ENCODE data around the gene IGF2BP3.

The IGF2BP3 gene

GRCh38 chr7:23443974-23444373, 26.3 kb downstream of the IGF2BP3 start:
- Histone ChIP-seq H3K27ac (ENCODE audit: extremely low read depth, low read depth, low read length) (no peak overlapping the region), H3K4me1 (ENCODE audit: control insufficient read depth, insufficient read depth, low read length) (peaks cover 5% of the 10 kb centered on the region; the same call in 1 of the 2 replicates), H3K4me3 (ENCODE audit: low read depth, low read length) (no peak overlapping the region), H3K36me3 (ENCODE audit: control insufficient read depth in 2 of 2, insufficient read depth in 1 of 2, low read length in 2 of 2) (peaks cover 0 to 4% of the 10 kb centered on the region in 2 experiments; a peak in 2 of 3 replicates), H3K9me3 (ENCODE audit: control insufficient read depth, insufficient read depth, low read depth, low read length) (no peaks in the 10 kb centered on the region)
- ChIA-PET CTCF (interaction anchor here (0.7 kb wide), 1 partner anchor 95 kb away, joined by 4 read pairs; no protein-coding TSS in a partner anchor), POLR2A (no interaction called here)
- TF ChIP-seq ZNF19 (tag by site-specific recombination; IDR thresholded peaks at IDR 0.05; ENCODE audit: low read depth) (no peak), ZBTB7A (tag by site-specific recombination; IDR thresholded peaks at IDR 0.05; ENCODE audit: low read depth) (no peak), ZNF121 (tag by site-specific recombination; IDR thresholded peaks at IDR 0.05) (no peak), ZNF155 (tag by site-specific recombination; IDR thresholded peaks at IDR 0.05) (no peak), ZNF157 (tag by site-specific recombination; IDR thresholded peaks at IDR 0.05) (no peak), YY1 (tag by site-specific recombination; IDR thresholded peaks at IDR 0.05) (no peak), ZNF10 (tag by site-specific recombination; IDR thresholded peaks at IDR 0.05) (no peak), ELK4 (IDR thresholded peaks at IDR 0.05; ENCODE audit: borderline replicate concordance, low read depth, low read length) (no peak), ZNF274 (IDR thresholded peaks at IDR 0.05; ENCODE audit: low read length) (no peak), ZNF274 (tag by site-specific recombination; IDR thresholded peaks at IDR 0.05; ENCODE audit: borderline replicate concordance) (no peak), GLIS1 (tag by site-specific recombination; IDR thresholded peaks at IDR 0.05) (no peak)

- TF ChIP-seq ZNF274 (IDR thresholded peaks at IDR 0.05; ENCODE audit: low read length) (no peak), ZNF274 (tag by site-specific recombination; IDR thresholded peaks at IDR 0.05; ENCODE audit: borderline replicate concordance) (no peak), ZNF658 (tag by site-specific recombination; IDR thresholded peaks at IDR 0.05) (no peak), ZNF777 (tag by site-specific recombination; IDR thresholded peaks at IDR 0.05; ENCODE audit: borderline replicate concordance) (no peak), PRDM6 (tag by site-specific recombination; IDR thresholded peaks at IDR 0.05) (no peak), ZNF223 (tag by site-specific recombination; IDR thresholded peaks at IDR 0.05) (no peak), KLF1 (tag by site-specific recombination; IDR thresholded peaks at IDR 0.05) (no peak), IKZF3 (tag by site-specific recombination; IDR thresholded peaks at IDR 0.05) (no peak), ZNF391 (tag by site-specific recombination; IDR thresholded peaks at IDR 0.05; ENCODE audit: borderline replicate concordance, low read depth) (no peak), TRIM28 (IDR thresholded peaks at IDR 0.05; ENCODE audit: borderline replicate concordance, low read length) (no peak), ZNF701 (tag by site-specific recombination; IDR thresholded peaks at IDR 0.05) (no peak), ZNF571 (tag by site-specific recombination; IDR thresholded peaks at IDR 0.05) (no peak), ZNF121 (tag by site-specific recombination; IDR thresholded peaks at IDR 0.05) (no peak), ZBTB10 (tag by site-specific recombination; IDR thresholded peaks at IDR 0.05) (no peak)
- Histone ChIP-seq H3K4me1 (ENCODE audit: control insufficient read depth, insufficient read depth, low read length) (peaks cover 6% of the 10 kb centered on the region; the same call in 1 of the 2 replicates), H3K4me3 (ENCODE audit: low read depth, low read length) (no peak overlapping the region), H3K36me3 (ENCODE audit: control insufficient read depth in 2 of 2, insufficient read depth in 1 of 2, low read length in 2 of 2) (peaks cover 0 to 4% of the 10 kb centered on the region in 2 experiments; a peak in 1 of 3 replicates), H3K27ac (ENCODE audit: extremely low read depth, low read depth, low read length) (no peak overlapping the region), H3K9me3 (ENCODE audit: control insufficient read depth, insufficient read depth, low read depth, low read length) (no peaks in the 10 kb centered on the region)
- POLR2A ChIA-PET, result interaction anchor here (0.5 kb wide), 1 partner anchor 13 kb away, joined by 3 read pairs; no protein-coding TSS in a partner anchor
- CTCF ChIA-PET, result no interaction called here
Measured at GRCh38 chr7:23438171-23438570, 32.1 kb downstream of the IGF2BP3 start.

Measured in HEK293 (cell line).